ENCODE data around the gene GCNT2. TPM values are rescaled to one million over a fixed set of nuclear protein-coding genes. Genes with fewer than 3 reads are reported as not detected.
"Not testable (repeated sequence)": the region's sequence is repeated elsewhere in the genome, so short reads cannot be mapped to it uniquely, and the experiment has no call there.

Gene GCNT2
- total RNA-seq = 12.4 and 16.6 TPM in 2 replicates

GRCh38 chr6:10521104-10521808 lies at the start of gene GCNT2:
Gene GCNT2, plus strand, starts transcription at chr6:10521351. Its CDS starts 7,561 bp downstream, at chr6:10528912.
- DNase-seq (ENCODE audit: extremely low read depth, low read depth, low spot score) = no peak

DNA sequence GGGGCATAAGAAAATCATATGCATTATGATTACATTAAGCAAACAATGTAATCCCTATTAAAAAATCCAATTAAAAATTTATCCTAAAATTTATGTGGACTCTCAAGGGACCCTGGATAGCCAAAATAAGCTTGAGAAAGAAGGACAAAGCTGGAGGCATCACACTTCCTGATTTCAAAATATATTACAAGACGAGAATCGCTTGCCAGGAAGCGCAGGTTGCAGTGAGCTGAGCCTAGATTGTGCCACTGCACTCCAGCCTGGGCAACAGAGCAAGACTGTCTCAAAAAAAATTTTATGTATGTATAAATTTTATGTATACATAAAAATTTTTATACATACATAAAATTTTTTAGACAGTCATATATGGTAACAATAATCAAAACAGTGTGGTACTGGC lies 48.5 kb upstream of the GCNT2 start:
- no peak for DNase-seq (ENCODE audit: extremely low read depth, low read depth, low spot score)

DNA sequence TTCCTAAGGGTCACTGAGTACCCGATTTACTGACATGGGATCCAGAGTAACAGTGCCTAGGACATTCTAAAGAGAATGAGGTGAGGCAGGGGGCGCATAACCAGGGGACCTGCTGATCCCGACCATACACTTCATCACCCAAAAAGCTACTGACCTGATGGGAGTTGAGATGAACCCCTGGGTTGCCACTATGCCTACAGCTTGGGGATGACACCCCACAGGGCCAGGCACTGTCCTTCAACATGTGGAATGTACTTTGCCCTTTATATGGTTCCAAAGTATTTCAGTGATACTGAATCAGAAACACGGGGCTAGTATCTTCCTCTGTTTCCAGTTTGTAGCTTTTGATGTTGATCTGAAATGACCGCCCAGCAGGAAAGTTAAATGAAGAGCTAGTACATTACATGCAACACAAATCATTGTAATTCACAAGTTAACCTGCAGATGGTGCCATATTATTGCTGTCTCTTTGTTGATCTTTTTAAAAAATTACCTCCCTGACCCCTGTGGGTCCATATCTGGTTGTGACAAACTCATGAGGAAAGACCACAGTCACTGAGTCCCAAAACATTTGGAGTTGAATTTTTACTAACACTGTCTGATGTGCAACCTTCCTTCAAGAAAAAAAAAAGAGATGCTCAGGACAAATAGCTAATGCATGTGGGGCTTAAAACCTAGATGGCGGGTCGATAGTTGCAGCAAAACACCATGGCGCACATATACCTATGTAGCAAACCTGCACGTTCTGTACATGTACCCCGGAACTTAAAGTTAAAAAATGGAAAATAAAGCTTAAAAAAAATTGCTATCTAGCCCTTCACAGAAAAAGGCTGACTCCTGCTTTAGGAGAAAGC lies 42.7 kb upstream of the GCNT2 start:
- peak; percentile 23 for DNase-seq (ENCODE audit: extremely low read depth, low read depth, low spot score)

DNA sequence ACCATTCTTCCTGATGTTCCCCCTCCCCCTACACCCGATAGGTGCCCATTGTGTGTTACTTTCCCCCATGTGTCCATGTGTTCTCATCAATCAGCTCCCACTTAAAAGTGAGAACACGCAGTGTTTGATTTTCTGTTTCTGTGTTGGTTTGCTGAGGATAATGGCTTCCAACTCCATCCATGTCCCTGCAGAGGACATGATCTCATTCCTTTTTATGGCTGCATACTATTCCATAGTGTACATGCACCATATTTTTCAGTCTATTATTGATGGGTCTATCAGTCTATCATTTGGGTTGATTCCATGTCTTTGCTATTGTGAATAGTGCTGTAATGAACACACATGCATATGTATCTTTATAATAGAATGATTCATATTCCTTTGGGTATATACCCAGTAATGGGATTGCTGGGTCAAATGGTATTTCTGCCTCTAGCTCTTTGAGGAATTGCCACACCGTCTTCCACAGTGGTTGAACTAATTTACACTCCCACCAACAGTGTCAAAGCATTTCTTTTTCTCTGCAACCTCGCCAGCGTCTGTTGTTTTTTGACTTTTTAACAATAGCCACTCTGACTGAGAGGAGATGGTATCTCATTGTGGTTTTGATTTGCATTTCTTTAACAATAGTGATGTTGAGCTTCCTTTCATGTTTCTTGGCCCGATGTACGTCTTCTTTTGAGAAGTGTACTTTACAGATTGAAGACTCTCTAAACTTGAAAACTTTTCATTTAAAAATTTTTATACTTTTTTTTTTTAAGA lies 41.0 kb upstream of the GCNT2 start:
- no peak for DNase-seq (ENCODE audit: extremely low read depth, low read depth, low spot score)

DNA sequence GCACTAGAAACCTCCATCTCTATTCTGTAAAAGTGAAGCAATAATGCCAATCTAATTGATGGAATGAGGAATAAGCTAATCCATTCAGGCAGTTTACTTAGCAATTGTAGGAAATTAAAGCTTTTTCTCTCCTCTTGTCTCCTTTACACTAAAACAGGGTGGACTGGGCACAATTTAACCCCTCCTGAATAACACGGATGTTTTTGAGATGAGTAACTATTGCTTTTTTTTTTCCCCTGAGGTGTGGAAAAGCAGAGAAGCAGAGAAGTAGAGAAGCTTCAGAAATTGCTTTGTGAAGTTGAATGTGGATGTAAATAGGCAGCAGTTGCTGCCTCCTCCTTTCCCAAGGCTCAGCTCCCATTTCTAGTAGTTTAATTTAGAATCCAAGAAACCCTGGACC lies 40.0 kb upstream of the GCNT2 start:
- no peak for DNase-seq (ENCODE audit: extremely low read depth, low read depth, low spot score)

DNA sequence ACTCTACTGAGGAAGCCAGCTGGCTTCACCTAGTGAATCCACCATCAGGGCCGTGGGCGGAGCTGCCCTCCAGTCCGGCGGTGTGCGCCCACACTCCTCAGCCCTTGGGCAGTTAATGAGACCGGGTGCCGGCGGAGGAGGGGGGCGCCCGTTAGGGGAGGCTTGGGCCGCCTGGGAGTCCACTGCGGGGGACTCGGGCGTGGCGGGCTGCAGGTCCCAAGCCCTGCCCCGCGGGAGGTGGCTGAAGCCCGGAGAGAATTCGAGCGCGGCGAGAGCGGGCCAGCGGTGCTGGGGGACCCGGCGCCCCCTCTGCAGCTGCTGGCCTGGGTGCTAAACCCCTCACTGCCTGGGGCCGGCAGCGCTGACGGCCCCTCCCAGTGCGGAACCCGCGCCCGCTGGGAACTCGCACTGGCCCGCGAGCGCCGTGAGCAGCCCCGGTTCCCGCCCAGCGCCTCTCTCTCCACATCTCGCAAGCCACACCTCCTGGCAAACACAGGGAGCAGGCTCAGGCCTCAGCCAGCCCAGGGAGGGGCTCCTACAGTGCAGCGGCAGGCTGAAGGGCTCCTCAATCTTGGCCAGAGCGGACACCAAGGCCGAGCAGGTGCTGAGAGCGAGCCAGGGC lies 38.4 kb upstream of the GCNT2 start:
- no peak for DNase-seq (ENCODE audit: extremely low read depth, low read depth, low spot score)

GRCh38 chr6:10484912-10485311 lies 36.2 kb upstream of the GCNT2 start:
- no peak for DNase-seq (ENCODE audit: extremely low read depth, low read depth, low spot score)

GRCh38 chr6:10485406-10485805 lies 35.7 kb upstream of the GCNT2 start:
- no peak for DNase-seq (ENCODE audit: extremely low read depth, low read depth, low spot score)

DNA sequence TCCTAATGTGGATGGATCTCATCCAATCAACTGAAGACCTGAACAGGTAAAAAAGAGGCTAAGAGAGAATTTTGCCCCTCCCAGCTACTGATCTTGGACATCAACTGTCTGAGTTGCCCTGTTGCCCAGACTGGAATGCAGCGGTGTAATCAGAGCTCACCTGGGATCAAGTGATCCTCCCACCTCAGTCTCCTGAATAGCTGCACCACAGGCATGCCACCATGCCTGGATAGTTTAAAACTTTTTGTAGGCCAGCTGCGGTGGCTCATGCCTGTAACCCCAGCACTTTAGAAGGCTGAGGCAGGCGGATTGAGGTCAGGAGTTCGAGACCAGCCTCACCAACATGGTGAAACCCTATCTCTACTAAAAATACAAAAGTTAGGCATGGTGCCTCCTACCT lies 34.9 kb upstream of the GCNT2 start:
- no peak for DNase-seq (ENCODE audit: extremely low read depth, low read depth, low spot score)

DNA sequence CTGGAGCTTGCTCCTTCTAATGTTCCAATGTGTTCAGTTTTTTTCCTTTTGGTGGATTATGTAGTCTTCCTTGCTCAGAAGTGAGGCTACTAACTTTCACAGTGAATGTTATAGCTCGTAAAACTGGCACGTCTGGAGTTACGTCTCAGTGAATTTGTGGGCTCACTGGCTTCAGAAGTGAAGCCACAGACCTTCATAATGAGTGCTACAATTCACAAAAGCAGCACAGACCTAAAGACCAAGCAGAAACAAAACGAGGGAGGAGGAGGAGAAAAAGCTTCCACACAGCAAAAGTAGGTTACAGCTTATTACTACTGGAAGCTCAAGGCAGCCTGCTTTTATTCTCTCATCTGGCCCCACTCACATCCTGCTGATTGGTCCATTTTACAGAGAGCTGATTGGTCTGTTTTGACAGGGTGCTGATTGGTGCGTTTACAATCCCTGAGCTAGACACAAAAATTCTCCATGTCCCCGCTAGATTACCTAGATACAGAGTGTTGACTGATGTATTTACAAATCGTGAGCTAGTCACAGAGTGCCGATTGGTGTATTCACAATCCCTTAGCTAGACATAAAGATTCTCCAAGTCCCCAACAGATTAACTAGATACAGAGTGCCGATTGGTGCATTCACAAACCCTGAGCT lies 34.1 kb upstream of the GCNT2 start:
- DNase-seq (ENCODE audit: extremely low read depth, low read depth, low spot score) = not testable (repeated sequence)

- no peak for DNase-seq (ENCODE audit: extremely low read depth, low read depth, low spot score)
Observed at GRCh38 chr6:10487668-10488327, 33.4 kb upstream of the GCNT2 start.

DNA sequence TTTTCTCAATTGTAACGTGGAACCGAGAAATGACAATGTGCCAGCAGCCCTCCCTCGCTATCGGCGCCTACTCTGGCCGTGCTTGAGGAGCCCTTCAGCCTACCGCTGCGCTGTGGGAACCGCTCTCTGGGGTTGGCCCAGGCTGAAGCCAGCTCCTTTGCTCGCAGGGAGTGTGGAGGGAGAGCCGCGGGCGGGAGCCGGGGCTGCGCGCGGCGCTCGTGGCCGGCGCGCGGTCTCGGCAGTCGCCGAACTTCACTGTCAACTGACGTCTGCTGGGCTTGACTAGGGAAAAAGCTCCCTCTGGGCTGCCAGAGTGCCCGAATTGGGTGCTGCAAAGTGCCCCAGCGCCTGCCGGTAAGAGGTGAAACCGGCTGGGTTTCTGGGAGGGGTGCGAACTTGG lies 29.7 kb upstream of the GCNT2 start:
- DNase-seq (ENCODE audit: extremely low read depth, low read depth, low spot score) = no peak

DNA sequence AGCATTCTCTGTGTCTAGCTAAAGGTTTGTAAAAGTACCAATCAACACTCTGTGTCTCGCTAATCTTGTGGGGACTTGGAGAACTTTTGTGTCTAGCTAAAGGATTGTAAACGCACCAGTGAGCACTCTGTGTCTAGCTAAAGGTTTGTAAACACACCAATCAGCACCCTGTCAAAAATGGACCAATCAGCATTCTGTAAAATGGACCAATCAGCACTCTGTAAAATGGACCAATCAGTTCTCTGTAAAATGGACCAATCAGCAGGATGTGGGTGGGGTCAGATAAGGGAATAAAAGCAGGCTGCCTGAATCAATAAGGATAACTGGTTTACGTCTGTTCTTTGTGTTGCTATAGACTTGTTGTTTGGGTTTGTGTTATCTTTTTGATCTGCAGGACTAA lies 29.2 kb upstream of the GCNT2 start:
- DNase-seq (ENCODE audit: extremely low read depth, low read depth, low spot score) = not testable (repeated sequence)

DNA sequence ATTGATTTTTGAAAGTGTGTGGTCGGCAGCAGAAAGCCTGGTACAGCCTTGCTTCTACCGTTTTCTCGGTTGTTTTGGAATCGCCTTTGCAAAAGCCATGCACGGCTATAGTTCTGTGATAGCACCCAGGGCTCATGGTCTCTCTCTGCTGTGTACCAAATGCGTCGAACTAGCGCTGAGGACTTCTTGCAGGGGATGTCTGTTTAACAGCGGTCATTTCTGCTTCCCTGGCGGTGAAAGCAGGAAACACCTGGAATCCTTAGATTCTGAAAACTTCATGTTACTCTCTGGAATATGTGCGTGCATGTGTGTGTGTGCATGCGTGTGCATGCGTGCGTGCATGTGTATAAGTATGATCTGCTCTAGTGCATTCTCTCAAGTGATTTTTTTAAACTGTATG lies 26.1 kb upstream of the GCNT2 start:
- DNase-seq (ENCODE audit: extremely low read depth, low read depth, low spot score) = no peak

DNA sequence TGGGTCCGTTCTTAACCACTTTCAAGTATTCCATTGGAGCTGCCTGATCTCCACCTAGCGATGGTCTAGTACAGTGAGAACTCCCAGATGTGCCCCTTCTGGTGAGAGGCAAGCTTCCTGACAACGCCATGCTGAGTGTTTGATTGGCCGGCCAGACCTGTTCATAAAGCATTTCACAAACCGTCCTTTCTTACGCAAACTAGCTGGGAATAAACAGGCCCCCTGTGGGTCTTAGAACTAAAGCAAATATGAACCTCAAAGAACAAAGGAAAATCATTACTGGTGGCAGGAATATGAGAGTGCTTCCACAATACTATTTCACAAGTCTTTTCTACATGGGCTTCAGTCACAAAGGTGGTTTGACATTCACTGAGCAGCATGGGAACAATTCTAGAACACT lies 15.6 kb upstream of the GCNT2 start:
- no peak for DNase-seq (ENCODE audit: extremely low read depth, low read depth, low spot score)

DNA sequence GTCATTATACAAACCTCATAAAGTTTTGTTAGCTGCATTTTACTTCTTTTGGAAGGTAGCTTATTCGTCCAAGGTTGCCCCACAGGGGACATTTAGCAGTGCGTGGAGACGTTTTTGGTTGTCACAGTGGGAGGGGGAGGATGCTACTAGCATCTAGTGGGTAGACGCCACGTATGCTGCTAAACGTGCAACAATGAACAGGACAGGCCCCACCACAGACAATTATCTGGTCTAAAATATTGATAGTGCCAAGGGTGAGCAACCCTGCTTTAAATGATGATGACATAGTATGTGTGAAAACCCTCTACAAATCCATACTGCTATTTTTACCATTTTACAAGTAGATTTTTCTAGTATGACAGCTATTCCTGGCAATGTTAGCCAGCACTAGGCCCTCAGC lies 13.9 kb upstream of the GCNT2 start:
- DNase-seq (ENCODE audit: extremely low read depth, low read depth, low spot score) = no peak

DNA sequence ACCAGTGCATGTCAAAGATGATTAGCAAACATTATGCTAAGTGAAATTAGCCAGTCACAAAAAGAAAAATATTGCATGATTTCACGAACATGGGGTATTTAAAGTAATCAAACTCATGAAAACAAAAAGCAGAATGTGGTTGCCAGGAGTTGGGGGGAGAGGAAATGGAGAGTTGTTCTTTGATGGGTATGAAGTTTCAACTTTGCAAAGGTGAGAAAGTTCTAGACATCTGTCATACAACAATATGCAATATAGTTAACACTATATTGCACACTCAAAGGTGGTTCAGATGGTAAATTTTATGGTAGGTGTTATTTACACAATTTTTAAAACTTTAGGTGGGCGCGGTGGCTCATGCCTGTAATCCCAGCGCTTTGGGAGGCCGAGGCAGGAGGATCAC lies 13.4 kb upstream of the GCNT2 start:
- no peak for DNase-seq (ENCODE audit: extremely low read depth, low read depth, low spot score)

GRCh38 chr6:10510592-10511367 lies 10.4 kb upstream of the GCNT2 start:
- no peak for DNase-seq (ENCODE audit: extremely low read depth, low read depth, low spot score)

- DNase-seq (ENCODE audit: extremely low read depth, low read depth, low spot score) = no peak
Observed at GRCh38 chr6:10511477-10511876, 9.7 kb upstream of the GCNT2 start.

Measured in glomerular endothelial cell (primary cell).